A673 (cell line): ENCODE data around the gene SMIM41.

ENCODE experiments used
- CTCF ChIP-seq: fragments of 300-800, 200-600 bp; sonication (generic); conservative IDR thresholded peaks from 2 replicates; pipeline ENCODE4 v1.5.1; 2017; ENCODE audit warnings: low read depth, mild to moderate bottlenecking, antibody characterized with exemption, low read length, moderate library complexity, mixed read lengths
- EZH2 ChIP-seq: fragments of 200-600 bp; sonication (generic); IDR thresholded peaks from 2 replicates; pipeline ENCODE4 v1.6.1; 2017; ENCODE audit warnings: borderline replicate concordance, low read depth, mild to moderate bottlenecking, mixed read lengths, antibody characterized with exemption, low read length; ENCODE audit not compliant: poor library complexity, severe bottlenecking

GRCh38 chr12:52054231-52054832, 25.2 kb upstream of the SMIM41 start:
- no peak for TF ChIP-seq CTCF
- TF ChIP-seq EZH2: no peak
